Liver (tissue), 9 donors: ENCODE measurements around the gene ABCG8. TPM values are rescaled to one million over a fixed set of nuclear protein-coding genes. Genes with fewer than 3 reads are reported as not detected.

Experiments used
- DNase-seq: peaks from one replicate; pipeline ENCODE4 v3.0.0-alpha.2; 2017; ENCODE audit warnings: low spot score
- H3K27ac ChIP-seq, 2 donors: one replicate each; pipeline ENCODE4 v1.7.0; 2013; ENCODE audit warnings: inconsistent platforms in 2 of 2, low read length in 2 of 2, control low read depth in 1 of 2, low read depth in 1 of 2, mild to moderate bottlenecking in 1 of 2
- H3K27me3 ChIP-seq, 4 donors: one replicate each; pipeline versions ENCODE4 v1.6.1 to v1.7.0; 2013; ENCODE audit warnings: low read length in 3 of 4, inconsistent platforms in 1 of 4, mild to moderate bottlenecking in 1 of 4, moderate library complexity in 1 of 4; ENCODE audit not compliant: control insufficient read depth in 4 of 4, insufficient read depth in 4 of 4
- H3K36me3 ChIP-seq, 4 donors: one replicate each; pipeline versions ENCODE4 v1.6.1 to v1.7.0; 2013; ENCODE audit warnings: low read length in 3 of 4, mild to moderate bottlenecking in 3 of 4, low read depth in 1 of 4, moderate library complexity in 1 of 4; ENCODE audit not compliant: control insufficient read depth in 4 of 4, insufficient read depth in 3 of 4
- H3K4me1 ChIP-seq, 4 donors: one replicate each; pipeline versions ENCODE4 v1.6.1 to v1.7.0; 2013; ENCODE audit warnings: low read length in 3 of 4, mild to moderate bottlenecking in 3 of 4, moderate library complexity in 1 of 4; ENCODE audit not compliant: control insufficient read depth in 4 of 4, insufficient read depth in 4 of 4
- H3K4me3 ChIP-seq, 3 donors: one replicate each; pipeline versions ENCODE4 v1.6.1 to v1.7.0; 2013; ENCODE audit warnings: low read length in 3 of 3, control low read depth in 1 of 3, low read depth in 1 of 3, mild to moderate bottlenecking in 1 of 3
- H3K9ac ChIP-seq, 2 donors: one replicate each; pipeline ENCODE4 v1.7.0; 2013; ENCODE audit warnings: low read length in 2 of 2, mild to moderate bottlenecking in 2 of 2, moderate library complexity in 2 of 2, control low read depth in 1 of 2, low read depth in 1 of 2
- H3K9me3 ChIP-seq, 4 donors: one replicate each; pipeline versions ENCODE4 v1.6.1 to v1.7.0; 2013; ENCODE audit warnings: low read length in 3 of 4; ENCODE audit not compliant: control insufficient read depth in 4 of 4
- ATF3 ChIP-seq: IDR thresholded peaks from 2 replicates; pipeline ENCODE4 v1.6.1; 2016; ENCODE audit warnings: antibody characterized with exemption
- CTCF ChIP-seq: fragments of 150-350 bp; IDR thresholded peaks from 2 replicates; pipeline ENCODE4 v1.5.1; 2017; ENCODE audit warnings: improper control_type of control experiment, low read depth, low read length; ENCODE audit not compliant: missing input control
- EGR1 ChIP-seq, 2 donors: IDR thresholded peaks; 2 replicates each; pipeline ENCODE4 v1.6.1; 2016 to 2018; ENCODE audit warnings: antibody characterized with exemption in 2 of 2, low read depth in 2 of 2
- FOXA1 ChIP-seq: IDR thresholded peaks from 2 replicates; pipeline ENCODE4 v1.6.1; 2016; ENCODE audit warnings: antibody characterized with exemption
- FOXA2 ChIP-seq: IDR thresholded peaks from 2 replicates; pipeline ENCODE4 v1.6.1; 2016; ENCODE audit warnings: antibody characterized with exemption
- GABPA ChIP-seq, 2 donors: IDR thresholded peaks in 1 of 2; conservative IDR thresholded peaks in 1 of 2; 2 replicates each; pipeline ENCODE4 v1.6.1; 2016; ENCODE audit warnings: antibody characterized with exemption in 2 of 2, mild to moderate bottlenecking in 1 of 2, moderate library complexity in 1 of 2
- HNF4A ChIP-seq, 2 donors: conservative IDR thresholded peaks; 2 replicates each; pipeline ENCODE4 v1.6.1; 2016; ENCODE audit warnings: antibody characterized with exemption in 2 of 2, mild to moderate bottlenecking in 2 of 2
- HNF4G ChIP-seq: IDR thresholded peaks from 2 replicates; pipeline ENCODE4 v1.6.1; 2016; ENCODE audit warnings: antibody characterized with exemption
- JUND ChIP-seq, 2 donors: IDR thresholded peaks; 2 replicates each; pipeline ENCODE4 v1.6.1; 2016; ENCODE audit warnings: antibody characterized with exemption in 2 of 2
- MAX ChIP-seq: IDR thresholded peaks from 2 replicates; pipeline ENCODE4 v1.6.1; 2016; ENCODE audit warnings: antibody characterized with exemption
- NR2F2 ChIP-seq: IDR thresholded peaks from 2 replicates; pipeline ENCODE4 v1.6.1; 2016; ENCODE audit warnings: antibody characterized with exemption
- RAD21 ChIP-seq, 2 donors: IDR thresholded peaks; 2 replicates each; pipeline ENCODE4 v1.6.1; 2016; ENCODE audit warnings: antibody characterized with exemption in 2 of 2, mild to moderate bottlenecking in 2 of 2
- REST ChIP-seq: IDR thresholded peaks from 2 replicates; pipeline ENCODE4 v1.6.1; 2016; ENCODE audit warnings: antibody characterized with exemption, mild to moderate bottlenecking
- RXRA ChIP-seq, 2 donors: IDR thresholded peaks; 2 replicates each; pipeline ENCODE4 v1.6.1; 2017 to 2018; ENCODE audit warnings: antibody characterized with exemption in 2 of 2, mild to moderate bottlenecking in 1 of 2
- SP1 ChIP-seq: IDR thresholded peaks from 2 replicates; pipeline ENCODE4 v1.6.1; 2018; ENCODE audit warnings: antibody characterized with exemption, mild to moderate bottlenecking
- TAF1 ChIP-seq: conservative IDR thresholded peaks from 2 replicates; pipeline ENCODE4 v1.6.1; 2016; ENCODE audit warnings: antibody characterized with exemption, mild to moderate bottlenecking
- YY1 ChIP-seq: IDR thresholded peaks from 2 replicates; pipeline ENCODE4 v1.6.1; 2016; ENCODE audit warnings: antibody characterized with exemption, mild to moderate bottlenecking
- WGBS: extraction: QIAGEN DNeasy Blood & Tissue Kit; methylation state at CpG from one replicate; pipeline ENCODE4 v1.1.7; 2013; 5-methylcytosine and 5-hydroxymethylcytosine counted together
- polyA plus RNA-seq, 2 donors: library from polyadenylated mRNA; stranded (reverse) in 1 of 2; unstranded in 1 of 2; fragments of 200-250 nt in 1 of 2; fragments of >200 nt in 1 of 2; fragmentation: Nextera tagmentation in 1 of 2; extraction: Ambion mirVana in 1 of 2; gene quantifications; one replicate each; pipeline versions ENCODE4 v1.2.1 to v1.2.3, GENCODE V29; 2013 to 2015
- total RNA-seq, 2 donors: library from RNA; depleted of rRNA; stranded (reverse); fragments of >200 nt; gene quantifications; one replicate each; pipeline ENCODE4 v1.2.3, GENCODE V29; 2014
- TF ChIP-seq, protein P1 (sequence below): IDR thresholded peaks from 2 replicates; pipeline ENCODE4 v1.6.1; 2016; ENCODE audit warnings: antibody characterized with exemption
- donor health status: healthy.
- donor health status: healthy.
- donor health status: healthy.
- donor health status: healthy.
- donor health status: healthy.

Gene ABCG8
- total RNA-seq (10 to 100 TPM; 16.8 to 81.2 TPM), polyA plus RNA-seq (10 to 100 TPM; 28.1 to 46.9 TPM)

GRCh38 chr2:43838560-43839267, at the start of gene ABCG8, which contains the start of gene ABCG5:
ABCG8 (plus strand) TSS chr2:43838971; CDS start chr2:43839054, 83 bp downstream.
ABCG5 (minus strand) TSS chr2:43838839; CDS start chr2:43838679, 160 bp downstream.
- Histone ChIP-seq H3K9ac (peak within 1 kb of the TSS; percentile 71 to 99), H3K36me3 (peaks cover 0 to 2% (median under 1%) of the 10 kb centered on the region in 4 donors), H3K9me3 (no peaks in the 10 kb centered on the region), H3K4me1 (peaks cover 3 to 71% (median 51%) of the 10 kb centered on the region in 4 donors), H3K4me3 (peak within 1 kb of the TSS; percentile 51 to 77 (median 58)), H3K27me3 (no peaks in the 10 kb centered on the region), H3K27ac (peak within 1 kb of the TSS; percentile 85 to 89)
- WGBS, result 33% methylated on average over 20 of the region's 20 CpGs
- TF ChIP-seq GABPA (IDR thresholded peaks at IDR 0.05 in 1 of 2, conservative IDR thresholded peaks at IDR 0.05 in 1 of 2) (peak; percentile 72 to 83), CTCF (no peak), FOXA2 (peak; percentile 16), HNF4A (conservative IDR thresholded peaks at IDR 0.05) (peak; percentile 80 to 89), RXRA (IDR thresholded peaks at IDR 0.05) (peak; percentile 80 to 95), ATF3 (no peak), NR2F2 (no peak), EGR1 (IDR thresholded peaks at IDR 0.05; ENCODE audit: low read depth in 2 of 2) (peak in 1 of 2 donors; percentile 29), YY1 (peak; percentile 85), RAD21 (IDR thresholded peaks at IDR 0.05) (peak in 1 of 2 donors; percentile 17), JUND (IDR thresholded peaks at IDR 0.05) (peak; percentile 16 to 46), REST (peak; percentile 79), TAF1 (peak; percentile 86), FOXA1 (peak; percentile 27), SP1 (peak; percentile 74), MAX (peak; percentile 75), HNF4G (peak; percentile 54)
- TF ChIP-seq, protein P1, sequence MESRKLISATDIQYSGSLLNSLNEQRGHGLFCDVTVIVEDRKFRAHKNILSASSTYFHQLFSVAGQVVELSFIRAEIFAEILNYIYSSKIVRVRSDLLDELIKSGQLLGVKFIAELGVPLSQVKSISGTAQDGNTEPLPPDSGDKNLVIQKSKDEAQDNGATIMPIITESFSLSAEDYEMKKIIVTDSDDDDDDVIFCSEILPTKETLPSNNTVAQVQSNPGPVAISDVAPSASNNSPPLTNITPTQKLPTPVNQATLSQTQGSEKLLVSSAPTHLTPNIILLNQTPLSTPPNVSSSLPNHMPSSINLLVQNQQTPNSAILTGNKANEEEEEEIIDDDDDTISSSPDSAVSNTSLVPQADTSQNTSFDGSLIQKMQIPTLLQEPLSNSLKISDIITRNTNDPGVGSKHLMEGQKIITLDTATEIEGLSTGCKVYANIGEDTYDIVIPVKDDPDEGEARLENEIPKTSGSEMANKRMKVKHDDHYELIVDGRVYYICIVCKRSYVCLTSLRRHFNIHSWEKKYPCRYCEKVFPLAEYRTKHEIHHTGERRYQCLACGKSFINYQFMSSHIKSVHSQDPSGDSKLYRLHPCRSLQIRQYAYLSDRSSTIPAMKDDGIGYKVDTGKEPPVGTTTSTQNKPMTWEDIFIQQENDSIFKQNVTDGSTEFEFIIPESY, result peak; percentile 64
- DNase-seq, result peak; percentile 61
